OCI-LY1 (cell line): ENCODE results near the gene CARM1.

Source experiments
- H2AFZ ChIP-seq: fragments of 200-600 bp; sonication (generic), shearing (Covaris generic); 2 replicates; pipeline ENCODE4 v1.6.0; 2014; ENCODE audit warnings: antibody characterized with exemption, mild to moderate bottlenecking, low read length
- H3F3A ChIP-seq: fragments of 200-600 bp; sonication (generic), shearing (Covaris generic); 2 replicates; pipeline ENCODE4 v1.6.0; 2014; ENCODE audit warnings: mild to moderate bottlenecking, antibody characterized with exemption, low read length, moderate library complexity; ENCODE audit not compliant: insufficient read depth
- H3K27ac ChIP-seq: fragments of 200-600 bp; sonication (generic); 2 replicates; pipeline ENCODE4 v1.5.1; 2014; ENCODE audit warnings: low read length, mixed run types, mild to moderate bottlenecking, low read depth; ENCODE audit not compliant: poor library complexity, severe bottlenecking
- H3K27me3 ChIP-seq: fragments of 200-600 bp; sonication (generic); 2 replicates; pipeline ENCODE4 v1.6.0; 2014; ENCODE audit warnings: antibody characterized with exemption, mild to moderate bottlenecking, low read length, moderate library complexity; ENCODE audit not compliant: insufficient read depth
- H3K36me3 ChIP-seq: fragments of 200-600 bp; sonication (generic); 2 replicates; pipeline ENCODE4 v1.6.1; 2014; ENCODE audit warnings: mild to moderate bottlenecking, antibody characterized with exemption, low read length, moderate library complexity, mixed read lengths; ENCODE audit not compliant: insufficient read depth
- H3K4me1 ChIP-seq: fragments of 200-600 bp; sonication (generic); 2 replicates; pipeline ENCODE4 v1.5.1; 2014; ENCODE audit warnings: mild to moderate bottlenecking, low read length, moderate library complexity; ENCODE audit not compliant: insufficient read depth, severe bottlenecking
- H3K4me2 ChIP-seq: fragments of 200-600 bp; sonication (generic), shearing (Covaris generic); 2 replicates; pipeline ENCODE4 v1.6.1; 2014; ENCODE audit warnings: low read length
- H3K4me3 ChIP-seq: fragments of 200-600 bp; sonication (generic); 2 replicates; pipeline ENCODE4 v1.5.1; 2014; ENCODE audit warnings: low read length, low read depth, mild to moderate bottlenecking, mixed read lengths; ENCODE audit not compliant: poor library complexity, severe bottlenecking
- H3K79me2 ChIP-seq: fragments of 200-600 bp; shearing (Covaris generic); 2 replicates; pipeline ENCODE4 v1.6.1; 2016; ENCODE audit warnings: mixed run types, low read length, mixed read lengths; ENCODE audit not compliant: insufficient read depth
- H3K9ac ChIP-seq: fragments of 200-600 bp; sonication (generic), shearing (Covaris generic); 2 replicates; pipeline ENCODE4 v1.6.1; 2014; ENCODE audit warnings: mild to moderate bottlenecking, low read length, mixed read lengths
- H3K9me2 ChIP-seq: fragments of 200-600 bp; sonication (generic), shearing (Covaris generic); 2 replicates; pipeline ENCODE4 v1.6.1; 2014; ENCODE audit warnings: low read depth, mild to moderate bottlenecking, low read length, mixed read lengths
- H3K9me3 ChIP-seq: fragments of 200-600 bp; shearing (Covaris generic); 2 replicates; pipeline ENCODE4 v1.6.1; 2014; ENCODE audit warnings: low read length, mixed read lengths
- H4K20me1 ChIP-seq: fragments of 200-600 bp; sonication (generic), shearing (Covaris generic); 2 replicates; pipeline ENCODE4 v1.6.0; 2016; ENCODE audit warnings: mild to moderate bottlenecking, low read length; ENCODE audit not compliant: insufficient read depth
- EZH2 ChIP-seq: fragments of 200-600 bp; sonication (generic), shearing (Covaris generic); IDR thresholded peaks from 2 replicates; pipeline ENCODE4 v1.8.0; 2017; ENCODE audit warnings: borderline replicate concordance, mixed run types, mild to moderate bottlenecking, antibody characterized with exemption, low read length, moderate library complexity, mixed read lengths
- TF ChIP-seq, protein P1 (sequence below): fragments of 200-600 bp; sonication (generic), shearing (Covaris generic); IDR thresholded peaks from 2 replicates; pipeline ENCODE4 v1.5.1; 2017; ENCODE audit warnings: mild to moderate bottlenecking, antibody characterized with exemption, low read length, moderate library complexity, mixed read lengths

CARM1 gene

DNA sequence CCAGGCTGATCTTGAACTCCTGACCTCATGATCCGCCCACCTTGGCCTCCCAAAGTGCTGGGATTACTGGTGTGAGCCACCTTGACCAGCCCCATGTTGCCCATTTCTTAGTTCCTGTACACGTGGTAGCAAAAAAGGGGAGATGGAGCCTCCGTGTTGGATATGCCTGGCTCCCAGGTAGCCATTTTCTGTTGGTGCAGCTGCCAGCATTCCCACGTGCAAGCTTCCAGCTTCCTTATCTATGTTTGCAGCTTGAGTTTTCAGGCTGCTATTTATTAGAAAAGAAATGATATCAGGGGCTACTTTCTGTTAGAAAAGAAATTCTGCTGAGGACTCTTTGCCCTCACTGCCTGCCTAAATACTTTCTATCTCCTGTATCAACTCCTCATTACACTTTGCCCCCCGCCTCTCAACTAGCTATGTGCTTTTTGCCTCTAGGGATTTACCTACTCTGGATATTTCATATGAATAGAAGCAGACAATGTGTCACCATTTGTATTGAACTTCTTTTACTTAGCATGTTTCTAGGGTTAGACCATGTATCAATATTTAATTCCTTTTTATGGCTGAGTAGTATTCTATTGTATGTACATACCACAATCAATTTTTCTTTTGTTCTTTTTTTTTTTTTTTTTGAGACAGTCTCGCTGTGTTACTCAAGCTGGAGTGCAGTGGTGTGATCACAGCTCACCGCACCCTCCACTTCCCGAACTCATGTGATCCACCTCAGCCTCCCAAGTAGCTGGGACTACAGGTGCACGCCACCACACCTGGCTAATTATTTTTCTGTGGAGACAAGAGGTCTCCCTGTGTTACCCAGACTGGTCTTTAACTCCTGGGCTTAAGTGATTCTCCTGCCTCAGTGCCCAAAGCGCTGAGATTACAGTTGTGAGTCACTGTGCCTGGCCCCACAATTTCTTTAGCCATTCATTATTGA lies 32.0 kb upstream of the CARM1 start:
- H3K9me3 ChIP-seq: peaks cover 3% of the 10 kb centered on the region; the same call in 1 of the 2 replicates
- H2AFZ ChIP-seq: no peak overlapping the region
- no peaks in the 10 kb centered on the region for H3K9me2 ChIP-seq
- H4K20me1 ChIP-seq: no peaks in the 10 kb centered on the region
- H3K27me3 ChIP-seq: no peaks in the 10 kb centered on the region
- no peak overlapping the region for H3K4me3 ChIP-seq
- H3K36me3 ChIP-seq: no peaks in the 10 kb centered on the region; the same call in 1 of the 2 replicates
- no peaks in the 10 kb centered on the region for H3F3A ChIP-seq
- H3K9ac ChIP-seq: no peak overlapping the region
- no peak for TF ChIP-seq EZH2
- TF ChIP-seq, protein P1, sequence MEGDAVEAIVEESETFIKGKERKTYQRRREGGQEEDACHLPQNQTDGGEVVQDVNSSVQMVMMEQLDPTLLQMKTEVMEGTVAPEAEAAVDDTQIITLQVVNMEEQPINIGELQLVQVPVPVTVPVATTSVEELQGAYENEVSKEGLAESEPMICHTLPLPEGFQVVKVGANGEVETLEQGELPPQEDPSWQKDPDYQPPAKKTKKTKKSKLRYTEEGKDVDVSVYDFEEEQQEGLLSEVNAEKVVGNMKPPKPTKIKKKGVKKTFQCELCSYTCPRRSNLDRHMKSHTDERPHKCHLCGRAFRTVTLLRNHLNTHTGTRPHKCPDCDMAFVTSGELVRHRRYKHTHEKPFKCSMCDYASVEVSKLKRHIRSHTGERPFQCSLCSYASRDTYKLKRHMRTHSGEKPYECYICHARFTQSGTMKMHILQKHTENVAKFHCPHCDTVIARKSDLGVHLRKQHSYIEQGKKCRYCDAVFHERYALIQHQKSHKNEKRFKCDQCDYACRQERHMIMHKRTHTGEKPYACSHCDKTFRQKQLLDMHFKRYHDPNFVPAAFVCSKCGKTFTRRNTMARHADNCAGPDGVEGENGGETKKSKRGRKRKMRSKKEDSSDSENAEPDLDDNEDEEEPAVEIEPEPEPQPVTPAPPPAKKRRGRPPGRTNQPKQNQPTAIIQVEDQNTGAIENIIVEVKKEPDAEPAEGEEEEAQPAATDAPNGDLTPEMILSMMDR: no peak
- H3K4me2 ChIP-seq: no peak overlapping the region
- no peaks in the 10 kb centered on the region for H3K79me2 ChIP-seq
- H3K4me1 ChIP-seq: peaks cover 9% of the 10 kb centered on the region
- no peak overlapping the region for H3K27ac ChIP-seq

DNA sequence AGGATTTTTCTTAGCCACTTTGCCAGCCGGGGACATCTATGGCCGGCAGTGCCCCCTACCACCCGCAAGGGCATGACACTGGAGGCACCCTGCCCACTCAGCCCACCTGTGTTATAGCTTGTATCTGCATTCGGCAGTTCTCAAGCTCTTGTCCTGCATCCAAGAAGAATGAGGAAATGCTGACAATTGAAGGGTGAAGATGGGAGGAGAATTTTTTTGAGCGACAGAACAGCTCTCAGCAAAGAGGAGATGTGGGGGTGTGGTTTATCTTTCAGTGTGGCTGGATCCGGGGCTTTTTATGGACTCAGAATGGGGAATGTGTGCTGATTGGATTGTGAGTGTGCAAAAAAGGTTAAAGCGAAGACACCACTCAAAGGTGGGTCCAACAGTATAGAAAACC lies 28.6 kb upstream of the CARM1 start:
- H3K4me2 ChIP-seq: no peak overlapping the region
- H3K27ac ChIP-seq: no peak overlapping the region
- H3K9ac ChIP-seq: no peak overlapping the region
- H3K27me3 ChIP-seq: peaks cover 6% of the 10 kb centered on the region; the same call in 1 of the 2 replicates
- H3K4me3 ChIP-seq: no peak overlapping the region
- no peaks in the 10 kb centered on the region for H3K79me2 ChIP-seq
- no peaks in the 10 kb centered on the region for H3K9me2 ChIP-seq
- H2AFZ ChIP-seq: no peak overlapping the region
- peaks cover 6% of the 10 kb centered on the region; the same call in 1 of the 2 replicates for H3K36me3 ChIP-seq
- H3K4me1 ChIP-seq: no peaks in the 10 kb centered on the region
- no peaks in the 10 kb centered on the region for H3F3A ChIP-seq
- H3K9me3 ChIP-seq: peaks cover 11% of the 10 kb centered on the region
- no peaks in the 10 kb centered on the region for H4K20me1 ChIP-seq
- no peak for TF ChIP-seq EZH2
- TF ChIP-seq, protein P1: no peak

DNA sequence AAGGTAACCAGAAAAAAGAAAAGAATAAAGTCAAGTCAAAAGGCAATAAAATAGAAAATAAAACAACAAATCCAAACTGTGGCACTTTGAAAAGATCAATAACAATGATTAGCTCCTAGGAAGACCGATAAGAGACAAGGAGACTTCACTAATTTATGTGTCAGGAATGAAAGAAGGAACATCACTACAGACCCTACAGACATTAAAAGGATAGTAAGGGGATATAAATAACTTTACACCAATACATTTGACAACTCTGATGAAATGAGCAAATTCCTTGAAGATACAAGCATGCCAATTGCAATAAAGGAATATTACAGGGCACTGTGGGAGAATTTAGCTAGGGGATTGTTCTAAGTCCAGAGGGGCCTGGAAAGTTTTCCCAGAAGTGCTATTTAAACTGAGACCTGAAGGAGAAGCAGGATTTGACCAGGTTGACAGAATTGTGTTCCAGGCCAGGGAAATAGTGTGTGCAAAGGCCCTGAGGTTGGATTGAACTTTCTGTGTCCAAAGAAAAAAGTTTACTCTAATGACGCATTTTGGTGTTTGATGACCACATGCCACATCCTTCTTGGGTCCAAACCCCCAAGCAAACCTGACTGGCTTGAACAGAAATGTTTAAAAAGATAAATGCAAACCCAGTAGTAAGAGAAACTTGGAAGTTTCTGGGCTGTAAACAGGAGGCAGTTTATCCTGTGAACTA lies 24.7 kb upstream of the CARM1 start:
- Histone ChIP-seq H3K9me3 (peaks cover 11% of the 10 kb centered on the region), H2AFZ (no peak overlapping the region), H3K4me2 (no peak overlapping the region), H3K9ac (no peak overlapping the region), H3K27me3 (peaks cover 10% of the 10 kb centered on the region), H3K4me3 (no peak overlapping the region), H3K36me3 (peaks cover 6% of the 10 kb centered on the region; the same call in 1 of the 2 replicates), H3K27ac (no peak overlapping the region), H3K4me1 (no peaks in the 10 kb centered on the region), H3K79me2 (no peaks in the 10 kb centered on the region), H3F3A (no peaks in the 10 kb centered on the region), H3K9me2 (no peaks in the 10 kb centered on the region), H4K20me1 (no peaks in the 10 kb centered on the region)
- TF ChIP-seq, protein P1: no peak
- no peak for TF ChIP-seq EZH2
